ENCODE data around the gene DGKB.
"Not testable (repeated sequence)": the region's sequence is repeated elsewhere in the genome, so short reads cannot be mapped to it uniquely, and the experiment has no call there.

DGKB gene

GRCh38 chr7:14368285-14368684 is 534.3 kb downstream of the DGKB start:
- no peak for DNase-seq

DNA sequence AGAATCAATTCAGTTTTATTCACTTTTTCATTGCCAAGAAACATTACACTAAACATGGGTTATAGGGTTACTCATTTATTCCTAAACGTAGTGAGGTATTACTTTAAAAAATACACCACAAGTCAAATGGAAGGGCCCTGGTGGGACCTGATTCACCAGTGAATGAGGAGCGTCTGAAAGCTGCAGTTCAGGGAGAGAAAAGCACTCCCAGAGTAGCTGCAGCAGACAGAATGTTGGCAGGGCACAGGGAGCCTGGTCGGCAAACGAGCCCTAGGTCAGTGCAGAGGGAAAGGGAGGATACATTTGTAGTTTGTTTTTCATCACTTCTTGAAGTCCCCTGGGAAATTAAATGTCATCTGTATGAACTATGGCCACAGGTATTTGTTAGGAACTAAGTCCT is 551.4 kb downstream of the DGKB start:
- no peak for DNase-seq

GRCh38 chr7:14341200-14341775 is 561.3 kb downstream of the DGKB start:
- DNase-seq = no peak

GRCh38 chr7:14340393-14341074 is 562.0 kb downstream of the DGKB start:
- no peak for DNase-seq

- no peak for DNase-seq
These were observed 562.7 kb downstream of the DGKB start for GRCh38 chr7:14339861-14340260.

DNA sequence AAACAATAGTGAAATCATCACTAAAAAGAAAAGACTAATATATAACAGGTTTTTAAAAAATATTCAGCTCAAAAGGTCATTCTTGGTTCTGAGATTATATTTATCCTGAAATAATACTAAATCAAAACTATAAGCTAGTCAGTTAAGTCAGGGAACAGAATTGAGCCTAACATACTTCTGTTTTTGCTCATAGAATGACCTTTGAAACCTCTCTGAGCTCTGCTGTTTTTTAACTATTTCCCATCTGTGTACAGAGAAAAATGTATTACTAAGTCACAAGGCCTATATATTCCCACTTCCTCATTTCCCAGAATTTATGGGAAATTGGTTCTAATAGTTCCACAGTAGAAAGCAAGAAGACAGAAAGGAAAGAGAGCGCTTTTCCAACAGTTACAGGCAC is 566.3 kb downstream of the DGKB start:
- DNase-seq = no peak

GRCh38 chr7:14332155-14332554 is 570.4 kb downstream of the DGKB start:
- DNase-seq = no peak

DNA sequence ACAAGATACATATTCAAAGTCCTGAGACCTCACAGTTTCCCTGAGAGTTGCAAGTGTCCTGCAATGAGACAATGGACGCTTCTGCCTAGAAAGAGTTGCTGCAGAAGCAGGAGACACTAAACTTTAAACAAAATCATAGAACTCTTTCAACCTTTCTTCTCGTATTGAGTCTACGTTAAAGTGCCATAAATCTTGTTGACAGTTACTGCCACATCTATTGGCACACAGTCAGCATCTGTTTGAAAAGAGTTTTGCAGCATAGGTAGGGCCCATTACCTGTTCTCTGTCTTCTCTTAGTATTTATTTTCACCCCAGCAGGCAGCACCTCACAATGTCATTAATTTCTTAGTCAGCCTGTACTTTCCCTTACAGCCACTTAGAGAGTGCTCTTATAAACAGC is 577.8 kb downstream of the DGKB start:
- DNase-seq = no peak

DNA sequence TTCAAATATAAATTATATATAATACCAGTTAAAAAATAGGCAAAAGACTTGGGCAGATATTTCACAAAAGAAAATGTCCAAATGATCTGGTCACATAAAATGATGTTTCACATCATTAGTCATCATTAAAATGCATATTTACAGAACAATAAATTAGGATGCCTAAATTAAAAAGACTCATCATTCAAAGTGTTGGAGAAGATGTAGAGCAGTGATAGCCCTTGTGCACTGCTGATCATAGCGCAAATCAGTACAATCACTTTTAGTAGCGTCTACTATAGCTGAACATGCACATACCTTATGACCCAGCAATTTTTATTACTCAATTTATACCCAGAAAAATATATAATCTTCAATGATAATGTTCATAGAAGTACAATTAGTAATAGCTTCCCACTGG is 579.8 kb downstream of the DGKB start:
- DNase-seq = no peak

DNA sequence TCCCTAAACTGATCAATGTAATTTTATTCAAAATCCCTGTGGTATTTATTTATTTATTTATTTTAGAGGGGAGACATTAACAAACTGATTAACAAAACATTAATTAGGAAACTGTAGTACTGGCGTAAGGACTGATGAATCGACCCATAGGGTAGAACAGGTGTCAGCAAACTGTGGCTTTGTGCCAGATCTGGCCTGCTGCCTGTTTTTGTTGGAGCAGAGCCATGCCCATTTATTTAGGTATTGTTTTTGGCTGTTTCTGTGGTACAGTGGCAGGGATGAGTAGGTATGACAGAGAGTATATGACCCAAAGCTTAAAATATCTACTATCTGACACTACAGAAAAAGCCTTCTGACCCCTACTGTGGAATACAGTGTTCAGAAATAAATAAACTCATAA is 580.6 kb downstream of the DGKB start:
- no peak for DNase-seq

DNA sequence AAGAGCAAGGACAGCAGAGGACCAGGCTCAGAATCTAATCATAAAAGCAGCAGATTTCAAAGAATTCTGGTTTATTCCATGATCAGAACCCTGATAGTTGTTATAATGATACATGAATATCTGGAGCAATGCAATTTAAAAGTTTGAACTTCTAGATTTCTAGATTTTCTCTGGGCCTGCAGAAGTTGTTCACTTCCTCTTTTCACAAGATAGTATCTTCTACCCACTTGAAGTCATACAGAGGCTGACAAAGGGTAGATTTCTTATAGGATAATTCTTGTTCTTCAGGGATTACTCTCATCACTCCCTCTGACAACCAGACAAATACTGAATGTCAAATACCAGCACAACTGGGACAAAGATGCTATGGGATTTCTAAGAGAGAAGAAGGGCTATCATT is 593.1 kb downstream of the DGKB start:
- no peak for DNase-seq

GRCh38 chr7:14305233-14305866 is 597.2 kb downstream of the DGKB start:
- DNase-seq = no peak

DNA sequence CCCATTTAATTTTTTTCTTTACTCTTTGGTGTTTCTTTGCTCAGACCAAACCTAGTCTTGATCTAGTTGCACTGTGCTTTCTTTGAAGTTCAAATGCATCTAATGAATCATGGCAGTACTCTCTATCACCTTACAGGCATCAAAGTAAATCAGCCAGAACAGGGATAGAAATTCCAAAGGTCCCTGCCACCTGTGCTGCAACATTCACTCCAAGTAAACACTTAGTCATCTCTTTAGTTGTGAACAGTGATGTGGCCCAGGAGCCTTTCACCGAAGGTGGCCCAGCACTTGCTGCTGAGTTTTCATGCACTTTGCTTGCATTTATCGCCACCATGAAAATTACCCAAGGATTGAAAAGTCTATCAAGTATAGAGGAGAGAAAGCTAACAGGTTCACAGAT is 599.0 kb downstream of the DGKB start:
- no peak for DNase-seq

DNA sequence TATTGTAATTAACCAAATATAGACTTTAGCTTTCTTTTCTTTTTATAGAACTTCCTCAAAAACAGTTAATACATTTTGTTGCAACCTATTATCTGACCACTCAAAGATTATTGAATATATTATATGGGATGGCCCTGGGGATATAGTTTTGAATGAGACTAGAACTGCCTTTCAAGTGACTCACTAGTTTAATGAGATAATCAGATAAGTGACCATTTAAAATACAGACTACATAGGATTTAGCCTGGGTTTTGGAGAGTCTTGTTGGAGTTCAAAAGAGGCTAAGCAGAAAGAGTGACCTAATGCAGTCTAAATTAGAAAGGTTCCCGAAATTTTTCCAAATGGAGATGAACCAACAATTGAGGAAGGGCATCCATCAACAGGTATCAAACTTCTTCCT is 607.9 kb downstream of the DGKB start:
- no peak for DNase-seq

GRCh38 chr7:14293434-14293833 is 609.1 kb downstream of the DGKB start:
- DNase-seq = no peak

GRCh38 chr7:14292737-14293136 is 609.8 kb downstream of the DGKB start:
- no peak for DNase-seq

- no peak for DNase-seq
These were observed 612.6 kb downstream of the DGKB start for GRCh38 chr7:14289957-14290356.

GRCh38 chr7:14288701-14289100 is 613.9 kb downstream of the DGKB start:
- DNase-seq = no peak

GRCh38 chr7:14287398-14287797 is 615.2 kb downstream of the DGKB start:
- no peak for DNase-seq

- no peak for DNase-seq
These were observed 616.5 kb downstream of the DGKB start for GRCh38 chr7:14286036-14286435.

- DNase-seq = not testable (repeated sequence)
These were observed 623.3 kb downstream of the DGKB start for GRCh38 chr7:14279065-14279871.

DNA sequence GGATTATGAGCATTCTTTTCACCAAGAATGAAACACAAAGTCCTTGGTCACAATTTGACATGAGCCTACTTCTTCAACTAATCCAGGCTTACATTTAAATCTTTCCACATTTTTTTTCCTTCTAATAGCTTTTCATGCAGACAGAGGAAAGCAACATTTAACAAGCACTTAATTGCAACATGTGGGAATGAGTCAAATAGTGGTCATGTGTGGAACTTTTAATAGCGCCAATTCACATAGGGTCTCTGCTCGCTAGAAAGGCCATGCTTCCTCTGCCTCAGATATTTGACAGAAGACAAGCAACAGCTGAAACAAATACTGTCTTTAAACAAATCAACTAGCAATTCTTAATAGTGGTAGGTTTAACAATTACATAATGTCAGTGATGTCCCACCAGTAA is 627.2 kb downstream of the DGKB start:
- DNase-seq = no peak

GRCh38 chr7:14271441-14271840 is 631.1 kb downstream of the DGKB start:
- no peak for DNase-seq

DNA sequence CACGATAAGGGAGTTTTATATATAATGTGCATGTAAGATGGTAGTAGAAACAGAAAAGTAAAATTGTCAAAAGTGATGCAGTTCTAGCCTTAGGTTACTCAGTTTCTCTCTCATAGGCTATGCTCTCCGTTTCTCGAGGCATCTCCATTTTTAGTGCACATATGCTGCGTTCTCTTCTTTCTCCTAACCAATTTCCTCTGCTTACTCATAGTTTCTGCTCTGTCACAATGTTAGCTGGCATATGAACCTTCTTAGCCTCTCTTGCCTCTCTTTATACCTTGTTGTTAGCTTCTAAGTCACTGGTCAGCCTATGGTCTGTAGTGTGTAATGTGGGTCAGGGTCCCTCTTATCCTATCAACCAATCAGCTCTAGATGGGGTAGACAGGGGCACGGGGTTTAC is 632.5 kb downstream of the DGKB start:
- DNase-seq = no peak
